Panc1 (cell line): ENCODE results near the gene ZNF415. TPM values are rescaled to one million over a fixed set of nuclear protein-coding genes. Genes with fewer than 3 reads are reported as not detected.

Source experiments
- ATAC-seq: fragments of 200-7000 bp; cut with Tn5 transposase; 2 replicates; pipeline ENCODE4 v1.9.1; 2020; ENCODE audit warnings: mild to moderate bottlenecking, moderate library complexity
- BruUV-seq: library from RNA; stranded (reverse); fragments of 400-500 nt; replicated peaks from 2 replicates; lab custom pipeline; 2021; lab: Mats Ljungman, UMichigan
- CTCF ChIA-PET: fragments of 300-600 bp; sonication (Branson Sonifier 250); formaldehyde crosslinking; loops from one replicate; lab custom pipeline; 2022; ENCODE audit warnings: antibody characterized with exemption; lab: Charles Lee
- POLR2A ChIA-PET: fragments of 300-600 bp; sonication (Branson Sonifier 250); formaldehyde crosslinking; loops from one replicate; lab custom pipeline; 2022; ENCODE audit warnings: antibody characterized with exemption; lab: Charles Lee
- DNase-seq: peaks from one replicate; pipeline ENCODE4 v3.0.0-alpha.2; 2010; ENCODE audit warnings: low read depth, low spot score
- H3K27ac ChIP-seq: 2 replicates; pipeline ENCODE4 v1.5.1; 2011; ENCODE audit warnings: mild to moderate bottlenecking, low read length, inconsistent platforms
- H3K27me3 ChIP-seq: fragments of 200-500 bp; sonication (Bioruptor generic); 2 replicates; pipeline ENCODE4 v1.6.0; 2014; ENCODE audit warnings: low read length, inconsistent platforms; ENCODE audit not compliant: control insufficient read depth, insufficient read depth
- H3K36me3 ChIP-seq: fragments of 200-500 bp; sonication (Bioruptor generic); 2 replicates; pipeline ENCODE4 v1.5.1; 2014; ENCODE audit warnings: inconsistent platforms, mild to moderate bottlenecking, low read length, moderate library complexity; ENCODE audit not compliant: control insufficient read depth, insufficient read depth
- H3K4me1 ChIP-seq: 2 replicates; pipeline ENCODE4 v1.5.1; 2011; ENCODE audit warnings: inconsistent platforms, mild to moderate bottlenecking, low read length, moderate library complexity; ENCODE audit not compliant: control insufficient read depth, insufficient read depth
- H3K4me3 ChIP-seq, 2 experiments: 2 replicates each; pipeline ENCODE4 v1.5.1; 2011 to 2012; ENCODE audit warnings: low read depth in 2 of 2, low read length in 2 of 2, mild to moderate bottlenecking in 2 of 2, inconsistent platforms in 1 of 2, moderate library complexity in 1 of 2
- H3K9me3 ChIP-seq: fragments of 200-500 bp; sonication (Bioruptor generic); 2 replicates; pipeline ENCODE4 v1.5.1; 2014; ENCODE audit warnings: low read depth, mild to moderate bottlenecking, inconsistent platforms, low read length, moderate library complexity; ENCODE audit not compliant: control insufficient read depth, insufficient read depth
- CTCF ChIP-seq: fragments of 450-650 bp; IDR thresholded peaks from 2 replicates; pipeline ENCODE4 v1.5.1; 2017; ENCODE audit warnings: mild to moderate bottlenecking
- POLR2AphosphoS5 ChIP-seq: IDR thresholded peaks from 2 replicates; pipeline ENCODE4 v1.6.1; 2012; ENCODE audit warnings: mild to moderate bottlenecking, low read depth, low read length, moderate library complexity
- REST ChIP-seq, 2 experiments: IDR thresholded peaks; 2 replicates each; pipeline ENCODE4 v1.6.1; 2011 to 2012; ENCODE audit warnings: low read depth in 2 of 2, control low read depth in 1 of 2, low read length in 1 of 2, mild to moderate bottlenecking in 1 of 2, moderate library complexity in 1 of 2; ENCODE audit not compliant: insufficient read depth in 1 of 2
- SIN3A ChIP-seq: IDR thresholded peaks from 2 replicates; pipeline ENCODE4 v1.6.1; 2012; ENCODE audit warnings: low read depth, mild to moderate bottlenecking, low read length, moderate library complexity, borderline replicate concordance; ENCODE audit not compliant: insufficient read depth
- TCF7L2 ChIP-seq: IDR thresholded peaks from 2 replicates; pipeline ENCODE4 v1.6.1; 2011; ENCODE audit warnings: mild to moderate bottlenecking, low read depth, low read length, inconsistent platforms
- in situ Hi-C: cut with HindIII; loops from 2 replicates; pipeline ENCODE4 v1.10.0; 2016; ENCODE audit warnings: low sequenced_read_pairs, low pct_unique_long_range_greater_than_20kb
- intact Hi-C: fragments of 100-400 bp; cut with micrococcal nuclease; formaldehyde crosslinking; loops from one replicate; pipeline ENCODE4 v1.10.0; 2022; ENCODE audit not compliant: unreplicated experiment
- total RNA-seq: library from RNA; stranded (reverse); gene quantifications from one replicate; pipeline ENCODE4 v1.2.1, GENCODE V29; 2021; ENCODE audit not compliant: unreplicated experiment

Gene ZNF415
- total RNA-seq, 1 experiment from 2014 or later, result not detected

GRCh38 chr19:53102756-53103233 is 29.9 kb downstream of the ZNF415 start:
- Histone ChIP-seq H3K27ac (peak overlapping the region; percentile 93), H3K4me3 (peak overlapping the region; percentile 89 to 97), H3K4me1 (peaks cover 11% of the 10 kb centered on the region), H3K9me3 (no peaks in the 10 kb centered on the region), H3K36me3 (no peaks in the 10 kb centered on the region), H3K27me3 (no peaks in the 10 kb centered on the region)
- intact Hi-C loops (no loop called here), in situ Hi-C loops (no loop called here)
- ChIA-PET CTCF (no interaction called here), POLR2A (no interaction called here)
- TF ChIP-seq SIN3A (no peak), REST (IDR thresholded peaks at IDR 0.05; ENCODE audit: insufficient read depth in 1 of 2, low read depth in 2 of 2, low read length in 1 of 2) (no peak), TCF7L2 (no peak), CTCF (no peak), POLR2AphosphoS5 (no peak)
- ATAC-seq (peak; percentile 46), DNase-seq (no peak)
- no TSS peak for BruUV-seq

GRCh38 chr19:53102206-53102755 is 30.4 kb downstream of the ZNF415 start:
- Histone ChIP-seq H3K9me3 (no peaks in the 10 kb centered on the region), H3K27me3 (no peaks in the 10 kb centered on the region), H3K4me3 (peak overlapping the region; percentile 89 to 97), H3K36me3 (no peaks in the 10 kb centered on the region), H3K27ac (peak overlapping the region; percentile 93), H3K4me1 (peaks cover 11% of the 10 kb centered on the region)
- DNase-seq (no peak), ATAC-seq (no peak)
- BruUV-seq, result TSS peak; percentile 88
- intact Hi-C loops (no loop called here), in situ Hi-C loops (no loop called here)
- TF ChIP-seq SIN3A (no peak), TCF7L2 (no peak), CTCF (no peak), POLR2AphosphoS5 (no peak), REST (IDR thresholded peaks at IDR 0.05; ENCODE audit: insufficient read depth in 1 of 2, low read depth in 2 of 2, low read length in 1 of 2) (no peak)
- ChIA-PET CTCF (no interaction called here), POLR2A (interaction anchor here (0.6 kb wide), 2 partner anchors 41 to 45 kb away, joined by 4 to 7 read pairs; no protein-coding TSS in a partner anchor)
